ENCODE measurements around the gene PGM1. TPM values are rescaled to one million over a fixed set of nuclear protein-coding genes. Genes with fewer than 3 reads are reported as not detected.

PGM1 gene
- total and polyA plus RNA-seq, 9 of the 15 experiments (the other 6 are each of a cell fraction or from before 2014, with no cell fraction given): 0.03 to 0.31 (median 0.09) TPM; not detected in 5

- no peaks in the 10 kb centered on the region for H3K9me1 ChIP-seq (ENCODE audit: control insufficient read depth, insufficient read depth, low read length)
- no peak for TF ChIP-seq MTA3 (IDR thresholded peaks at IDR 0.05; ENCODE audit: borderline replicate concordance)
- TF ChIP-seq, protein P1, sequence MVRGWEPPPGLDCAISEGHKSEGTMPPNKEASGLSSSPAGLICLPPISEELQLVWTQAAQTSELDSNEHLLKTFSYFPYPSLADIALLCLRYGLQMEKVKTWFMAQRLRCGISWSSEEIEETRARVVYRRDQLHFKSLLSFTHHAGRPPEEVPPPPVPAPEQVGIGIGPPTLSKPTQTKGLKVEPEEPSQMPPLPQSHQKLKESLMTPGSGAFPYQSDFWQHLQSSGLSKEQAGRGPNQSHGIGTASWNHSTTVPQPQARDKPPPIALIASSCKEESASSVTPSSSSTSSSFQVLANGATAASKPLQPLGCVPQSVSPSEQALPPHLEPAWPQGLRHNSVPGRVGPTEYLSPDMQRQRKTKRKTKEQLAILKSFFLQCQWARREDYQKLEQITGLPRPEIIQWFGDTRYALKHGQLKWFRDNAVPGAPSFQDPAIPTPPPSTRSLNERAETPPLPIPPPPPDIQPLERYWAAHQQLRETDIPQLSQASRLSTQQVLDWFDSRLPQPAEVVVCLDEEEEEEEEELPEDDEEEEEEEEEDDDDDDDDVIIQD (CRISPR knock-in tag; IDR thresholded peaks at IDR 0.05): no peak
- no peak for TF ChIP-seq CXXC5 (CRISPR knock-in tag; IDR thresholded peaks at IDR 0.05)
- intact Hi-C loops (cut with micrococcal nuclease) (no loop called here), in situ Hi-C loops (cut with MboI) (loop anchor here (5.0 kb wide), 1 partner anchor 623 kb away; no protein-coding TSS in a partner anchor)
- no peaks in the 10 kb centered on the region for H4K20me1 ChIP-seq (replicated peaks; ENCODE audit: control insufficient read depth, insufficient read depth, low read length)
- no peaks in the 10 kb centered on the region for H3K4me1 ChIP-seq (replicated peaks in 1 of 2; ENCODE audit: control insufficient read depth in 2 of 2, insufficient read depth in 2 of 2, low read length in 2 of 2)
- H3K36me3 ChIP-seq (ENCODE audit: control insufficient read depth, insufficient read depth, low read length): no peaks in the 10 kb centered on the region
- no peak overlapping the region for H3K9ac ChIP-seq (ENCODE audit: insufficient read depth in 1 of 2, low read depth in 2 of 2, low read length in 2 of 2)
- BruUV-seq (replicated peaks): no TSS peak
- no peaks in the 10 kb centered on the region for H3K79me2 ChIP-seq (ENCODE audit: control insufficient read depth, insufficient read depth, low read length)
- H3K27me3 ChIP-seq (ENCODE audit: control insufficient read depth in 2 of 2, insufficient read depth in 2 of 2, low read length in 2 of 2): peaks cover 6 to 23% of the 10 kb centered on the region in 2 experiments
- FAIRE-seq: no peak
- H3K4me3 ChIP-seq: no peak overlapping the region
- no peak for DNase-seq (ENCODE audit: extremely low read depth in 1 of 4, low spot score in 3 of 4)
- no peak overlapping the region for H2AFZ ChIP-seq (ENCODE audit: low read depth, low read length)
- H3K9me3 ChIP-seq (replicated peaks; ENCODE audit: control insufficient read depth, insufficient read depth, low read depth, low read length): no peaks in the 10 kb centered on the region
- H3K4me2 ChIP-seq (ENCODE audit: insufficient read depth, low read length): no peak overlapping the region
- WGBS (ENCODE audit: insufficient coverage, low coverage, missing lambda C conversion rate): 0% methylated on average over 4 of the region's 4 CpGs
- ATAC-seq: no peak
- POLR2A ChIA-PET: interaction anchor here (0.6 kb wide), 1 partner anchor 603 kb away, joined by 4 read pairs; no protein-coding TSS in a partner anchor
- CTCF ChIA-PET (ENCODE audit: low intra/inter-chr PET ratio): no interaction called here
- H3K27ac ChIP-seq (ENCODE audit: extremely low read depth, low read depth, low read length): no peak overlapping the region
Measured at GRCh38 chr1:63619558-63619957, 26.3 kb downstream of the PGM1 start.

GRCh38 chr1:63620671-63621070, 27.5 kb downstream of the PGM1 start:
- no TSS peak for BruUV-seq (replicated peaks)
- FAIRE-seq: no peak

More at GRCh38 chr1:63620671-63621070, 27.5 kb downstream of the PGM1 start:
- Histone ChIP-seq H3K36me3 (ENCODE audit: control insufficient read depth, insufficient read depth, low read length) (no peaks in the 10 kb centered on the region), H3K27me3 (ENCODE audit: control insufficient read depth in 2 of 2, insufficient read depth in 2 of 2, low read length in 2 of 2) (peaks cover 6 to 23% of the 10 kb centered on the region in 2 experiments), H3K4me1 (replicated peaks in 1 of 2; ENCODE audit: control insufficient read depth in 2 of 2, insufficient read depth in 2 of 2, low read length in 2 of 2) (no peaks in the 10 kb centered on the region), H3K9ac (ENCODE audit: insufficient read depth in 1 of 2, low read depth in 2 of 2, low read length in 2 of 2) (no peak overlapping the region), H3K9me3 (replicated peaks; ENCODE audit: control insufficient read depth, insufficient read depth, low read depth, low read length) (no peaks in the 10 kb centered on the region), H4K20me1 (replicated peaks; ENCODE audit: control insufficient read depth, insufficient read depth, low read length) (no peaks in the 10 kb centered on the region), H3K27ac (ENCODE audit: extremely low read depth, low read depth, low read length) (no peak overlapping the region), H3K79me2 (ENCODE audit: control insufficient read depth, insufficient read depth, low read length) (no peaks in the 10 kb centered on the region), H3K9me1 (ENCODE audit: control insufficient read depth, insufficient read depth, low read length) (no peaks in the 10 kb centered on the region), H3K4me2 (ENCODE audit: insufficient read depth, low read length) (no peak overlapping the region), H2AFZ (ENCODE audit: low read depth, low read length) (no peak overlapping the region), H3K4me3 (no peak overlapping the region)
- DNase-seq (ENCODE audit: extremely low read depth in 1 of 4, low spot score in 3 of 4) (no peak), ATAC-seq (no peak)
- CTCF ChIA-PET (ENCODE audit: low intra/inter-chr PET ratio): no interaction called here
- WGBS (ENCODE audit: insufficient coverage, low coverage, missing lambda C conversion rate): 0% methylated on average over 5 of the region's 5 CpGs
- in situ Hi-C loops (cut with MboI) (no loop called here), intact Hi-C loops (cut with micrococcal nuclease) (no loop called here)
- POLR2A ChIA-PET: interaction anchor here (0.6 kb wide), 1 partner anchor 263 kb away, joined by 3 read pairs; no protein-coding TSS in a partner anchor
- no peak for TF ChIP-seq L3MBTL2 (IDR thresholded peaks at IDR 0.05)

All from K562 (cell line).